Glomerular visceral epithelial cell (primary cell): ENCODE data around the gene CROCC2.

Source experiments
- DNase-seq: peaks from one replicate; pipeline ENCODE4 v3.0.0-alpha.2; 2016; ENCODE audit errors: extremely low spot score

CROCC2 gene

DNA sequence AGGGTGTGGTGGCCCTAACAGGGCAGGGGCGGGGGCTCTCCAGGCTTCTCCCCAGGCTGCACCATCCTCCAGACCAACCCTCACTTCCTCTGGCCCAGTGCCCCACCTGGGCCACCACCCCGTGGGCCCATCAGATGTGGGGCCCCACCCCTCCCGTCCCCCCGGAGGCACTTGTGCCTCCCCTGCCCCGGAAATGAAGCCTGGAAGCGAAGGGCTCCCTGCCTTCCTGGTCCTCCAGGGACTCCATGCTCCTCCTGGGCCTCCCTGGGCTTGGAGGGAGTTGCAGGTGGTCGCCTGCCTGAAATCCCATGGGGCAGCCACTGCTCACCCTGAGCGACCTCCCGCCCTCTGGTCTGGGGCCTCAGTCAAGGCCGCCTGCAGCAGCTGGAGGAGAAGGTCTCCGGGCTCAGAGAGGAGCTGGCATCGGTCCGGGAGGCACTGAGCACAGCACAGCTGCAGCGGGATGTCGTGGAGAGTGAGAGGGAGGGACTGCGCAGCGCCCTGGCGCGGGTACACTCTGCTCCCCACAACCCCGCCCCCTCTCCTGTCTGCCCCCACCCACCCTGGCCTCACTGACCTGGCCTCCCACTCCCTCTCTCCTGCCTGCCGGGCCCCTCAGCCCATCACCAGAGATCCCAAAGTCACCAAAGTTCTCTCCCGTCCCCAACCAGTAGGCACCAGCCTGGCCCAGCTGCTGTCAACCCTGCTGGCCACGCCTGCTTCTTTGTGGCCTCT is 28.0 kb downstream of the CROCC2 start:
- DNase-seq: no peak

DNA sequence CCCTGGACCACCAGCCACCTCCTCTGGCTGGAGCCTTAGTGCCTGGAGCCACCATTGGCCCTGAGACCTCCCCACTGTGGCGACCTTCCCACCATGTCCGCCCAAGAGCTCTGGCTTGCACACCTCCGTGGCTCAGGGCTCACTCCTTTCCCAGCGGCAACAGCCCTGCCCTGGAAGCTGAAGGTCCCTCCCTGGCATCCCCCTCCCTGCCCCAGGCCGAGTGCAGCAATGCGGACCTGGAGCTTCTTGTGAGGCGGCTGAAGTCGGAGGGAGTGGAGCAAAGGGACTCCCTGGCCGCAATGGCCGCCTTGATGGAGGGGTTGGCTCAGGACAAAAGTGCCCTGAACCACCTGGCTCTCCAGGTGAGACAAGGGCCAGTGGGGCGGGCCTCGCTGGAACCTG is 28.6 kb downstream of the CROCC2 start:
- DNase-seq: no peak

DNA sequence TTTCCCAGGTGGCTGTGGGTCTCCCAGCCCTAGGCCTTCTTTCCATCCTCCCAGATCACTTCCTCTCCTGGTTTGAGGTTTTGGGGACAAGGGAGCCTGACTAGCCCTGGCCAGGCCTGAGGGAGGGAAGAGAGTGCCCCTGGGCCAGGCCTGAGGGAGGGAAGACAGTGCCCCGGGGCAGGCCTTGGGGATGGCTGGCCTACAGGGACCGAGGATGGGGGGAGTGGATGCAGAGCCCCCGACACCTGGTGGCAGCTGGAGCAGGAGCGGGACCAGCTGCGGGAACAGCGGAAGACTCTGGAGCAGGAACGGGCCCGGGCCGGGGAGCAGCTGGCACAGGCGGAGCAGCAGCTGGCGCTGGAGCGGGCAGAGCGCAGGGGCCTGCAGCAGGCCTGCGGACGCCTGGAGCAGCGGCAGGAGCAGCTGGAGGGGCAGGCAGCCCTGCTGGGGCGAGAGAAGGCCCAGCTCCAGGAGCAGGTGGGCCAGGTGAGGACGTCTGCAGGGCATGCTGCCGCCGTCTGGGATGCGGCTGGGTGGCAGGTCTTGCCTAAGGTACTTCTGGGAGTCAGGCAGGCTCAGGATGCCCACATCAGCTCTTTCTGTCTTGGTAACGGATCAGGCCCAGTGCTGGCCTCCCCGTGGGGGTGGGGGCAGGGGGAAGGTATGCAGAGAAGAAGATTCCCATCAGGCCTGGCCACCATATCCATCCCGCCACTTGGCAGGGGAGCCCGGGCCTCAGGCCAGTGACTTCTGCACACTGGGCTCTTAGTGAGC is 29.2 kb downstream of the CROCC2 start:
- no peak for DNase-seq

DNA sequence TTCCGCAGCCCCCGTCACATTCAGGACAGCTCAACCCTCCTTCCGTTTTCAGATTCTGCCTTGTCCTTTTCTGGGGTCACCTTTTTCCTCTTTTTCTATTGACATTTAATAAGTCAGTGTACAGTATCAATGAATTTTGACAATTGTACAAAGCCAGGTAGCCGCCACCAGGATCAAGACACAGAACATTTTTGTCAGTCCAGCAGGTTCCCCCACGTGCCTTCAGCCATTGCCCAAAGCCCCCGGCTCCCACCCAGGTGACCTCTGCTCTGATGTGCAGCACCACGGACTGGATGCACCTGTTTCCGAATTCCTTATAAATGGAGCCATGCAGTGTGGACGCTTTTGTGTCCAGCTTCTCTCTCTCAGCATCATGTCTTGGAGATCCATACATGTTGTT is 30.0 kb downstream of the CROCC2 start:
- DNase-seq: no peak

DNA sequence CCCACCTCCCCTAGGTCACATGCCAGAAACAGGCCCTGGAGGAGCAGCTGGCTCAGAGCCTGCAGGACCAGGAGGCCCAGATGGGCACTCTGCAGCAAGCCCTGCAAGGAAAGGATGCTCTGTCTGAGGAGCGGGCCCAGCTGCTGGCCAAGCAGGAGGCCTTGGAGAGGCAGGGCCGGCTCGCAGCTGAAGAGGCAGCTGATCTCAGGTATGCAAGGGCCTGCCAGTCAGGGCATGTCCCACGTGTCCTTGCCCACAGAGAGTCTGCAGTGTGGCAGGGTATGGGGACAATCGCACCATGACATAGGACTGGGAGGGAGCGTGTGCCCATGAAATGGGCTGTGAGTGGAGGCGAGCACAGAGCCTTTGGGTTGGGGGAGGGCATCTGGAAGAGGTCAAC is 39.9 kb downstream of the CROCC2 start:
- DNase-seq: no peak

DNA sequence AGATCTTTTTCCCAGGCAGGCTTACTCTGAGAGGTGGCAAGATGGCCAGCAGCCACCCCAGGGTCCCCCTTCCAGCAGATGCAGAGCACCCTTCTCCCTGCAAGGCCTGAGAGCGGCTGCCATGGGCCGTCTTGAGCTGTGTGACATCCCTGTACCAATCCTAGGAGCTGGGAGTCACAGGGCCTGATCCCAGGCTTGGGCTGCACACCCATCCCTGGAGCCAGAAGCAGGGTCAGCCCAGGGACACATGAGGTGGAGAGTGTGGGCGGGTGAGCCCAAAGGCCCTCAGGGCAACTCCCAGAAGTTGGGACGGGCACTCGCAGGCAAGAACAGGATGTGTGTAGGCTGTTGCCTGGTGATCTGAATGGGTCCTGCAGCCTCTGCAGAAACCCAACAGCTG is 40.5 kb downstream of the CROCC2 start:
- DNase-seq: no peak

DNA sequence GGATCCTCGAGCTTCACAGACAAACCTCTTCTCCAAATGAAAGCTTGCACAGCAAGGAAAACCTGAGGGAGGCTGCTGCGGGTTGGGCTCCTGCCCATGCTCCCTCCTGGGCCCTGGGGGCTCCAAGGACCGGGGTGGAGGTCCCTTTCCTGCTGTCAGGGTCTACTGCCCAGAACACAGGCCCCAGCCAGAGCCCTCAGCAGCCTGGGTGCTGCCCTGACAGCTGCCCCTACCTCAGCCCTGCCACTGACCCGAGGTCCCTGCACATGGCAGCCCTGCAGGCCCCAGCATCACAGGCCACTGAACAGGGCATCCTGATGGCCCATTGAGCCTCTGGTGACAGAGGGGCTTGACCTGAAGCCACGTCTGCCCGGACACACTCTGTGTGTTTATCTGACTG is 41.0 kb downstream of the CROCC2 start:
- no peak for DNase-seq

DNA sequence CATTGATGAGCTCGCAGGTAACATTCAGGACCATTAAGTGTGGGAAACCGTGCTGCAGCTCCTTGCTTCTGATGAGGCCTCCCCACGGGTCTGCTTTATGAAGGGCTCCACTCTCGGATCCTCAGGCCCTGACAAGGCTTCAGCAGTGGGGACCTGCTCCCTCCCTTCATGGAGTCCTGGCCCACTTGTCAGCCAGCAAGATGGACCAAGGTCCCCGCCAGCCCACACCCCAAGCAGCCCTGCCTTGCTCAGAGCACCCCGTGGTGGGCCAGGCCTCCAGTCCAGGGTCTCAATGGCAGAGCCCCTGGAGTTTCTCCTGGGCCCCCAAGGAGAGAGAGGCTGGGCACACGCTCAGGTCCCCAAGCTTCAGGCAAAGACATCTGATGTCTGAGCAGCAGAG is 41.5 kb downstream of the CROCC2 start:
- no peak for DNase-seq

DNA sequence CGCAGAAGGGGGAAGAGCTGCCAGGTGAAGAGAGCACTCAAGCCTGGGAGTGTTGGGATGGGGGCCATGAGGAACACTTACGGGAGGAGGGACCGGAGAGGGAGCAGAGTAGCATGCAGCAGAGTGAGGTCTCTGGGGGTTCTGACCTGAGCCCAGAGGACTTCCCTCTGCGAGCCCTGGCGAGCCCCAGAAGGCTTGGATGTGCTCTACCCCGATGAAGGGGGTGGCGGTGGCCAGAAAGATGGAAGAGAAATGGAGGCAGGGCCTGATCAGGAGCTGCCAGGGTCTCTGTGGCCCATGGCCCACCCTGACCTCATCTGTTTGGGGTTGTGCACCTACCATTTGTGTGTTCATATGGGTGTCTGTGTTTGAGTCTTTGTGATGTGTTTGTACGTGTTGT is 42.0 kb downstream of the CROCC2 start:
- DNase-seq: no peak

DNA sequence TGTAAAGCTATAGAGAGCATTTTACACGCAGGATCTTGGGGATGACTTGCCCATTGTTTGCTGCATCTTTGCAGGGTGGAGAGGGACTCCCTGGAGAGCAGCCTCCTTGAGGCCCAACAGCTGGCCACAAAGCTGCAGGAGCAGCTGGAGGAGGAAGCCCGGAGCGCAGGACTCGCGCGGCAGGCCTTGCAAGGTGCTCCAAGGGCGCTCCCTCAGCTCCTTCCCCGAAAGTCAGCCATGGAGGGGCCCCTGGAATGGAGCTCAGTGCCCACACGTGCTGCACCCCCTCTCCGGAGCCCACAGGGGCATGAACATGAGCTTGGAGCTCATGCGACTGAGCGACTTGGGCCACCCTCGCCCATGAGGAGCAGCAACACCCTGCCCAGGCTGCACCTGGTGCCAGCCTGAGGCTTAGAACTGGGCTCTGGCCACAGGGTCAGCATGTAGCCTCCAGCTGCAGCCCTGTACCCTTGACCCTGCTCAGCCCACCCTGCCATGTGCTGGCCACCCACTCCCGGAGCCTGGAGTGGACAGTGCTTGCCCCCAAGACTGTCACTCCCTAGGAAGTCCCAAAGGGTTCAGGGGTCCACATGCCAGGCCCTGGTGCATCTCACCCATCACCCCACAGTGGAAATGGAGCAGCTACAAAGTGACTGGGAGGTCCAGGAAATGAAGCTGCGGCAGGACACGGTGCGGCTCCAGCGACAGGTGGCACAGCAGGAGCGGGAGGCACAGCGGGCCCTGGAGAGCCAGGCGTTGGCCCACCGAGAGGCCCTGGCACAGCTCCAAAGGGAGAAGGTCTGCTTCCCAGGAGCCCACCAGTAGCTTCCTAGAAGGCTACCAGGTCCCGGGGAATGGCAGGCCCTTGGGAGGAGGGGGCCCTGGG is 43.0 kb downstream of the CROCC2 start:
- DNase-seq: no peak

DNA sequence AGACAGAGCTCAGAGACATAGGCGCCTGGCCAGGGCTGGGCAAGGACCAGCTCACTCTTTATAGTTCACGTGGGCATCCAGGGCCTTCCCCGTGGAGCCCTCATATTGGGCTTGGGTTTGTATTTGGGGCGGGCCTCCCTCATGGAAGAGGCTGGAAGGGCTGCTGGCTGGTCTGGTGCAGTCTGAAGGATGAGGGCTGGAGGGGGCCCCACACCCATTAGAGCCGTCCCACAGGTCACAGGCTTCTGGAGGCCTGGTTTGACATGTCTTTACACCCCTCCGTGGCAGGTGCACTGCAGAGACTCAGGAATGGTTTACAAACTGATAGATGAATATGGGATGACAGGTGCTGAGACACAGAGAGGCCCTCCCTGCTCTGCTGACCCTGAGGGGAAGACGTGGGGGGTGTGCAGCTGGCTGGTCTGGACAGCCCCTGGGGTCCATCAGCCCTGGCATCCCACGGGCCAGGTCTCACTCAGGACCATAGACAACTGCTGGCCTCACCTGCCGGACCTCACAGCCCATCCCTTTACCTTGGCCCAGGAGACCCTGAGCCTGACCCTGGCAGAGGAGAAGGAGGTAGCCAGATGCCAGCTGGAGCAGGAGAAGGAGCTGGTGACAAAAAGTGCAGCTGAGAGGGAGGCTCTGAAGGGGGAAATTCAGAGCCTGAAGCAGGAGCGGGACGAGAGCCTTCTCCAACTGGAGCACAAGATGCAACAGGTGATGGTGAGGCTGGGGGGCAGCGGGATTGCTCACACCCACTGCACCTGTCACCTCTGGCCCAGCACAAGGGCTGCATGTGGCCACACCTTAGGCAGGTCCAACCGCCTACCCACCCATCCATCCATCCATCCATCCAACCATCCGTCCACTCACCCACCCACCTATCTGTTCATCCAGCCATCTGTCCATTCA is 43.9 kb downstream of the CROCC2 start:
- no peak for DNase-seq

DNA sequence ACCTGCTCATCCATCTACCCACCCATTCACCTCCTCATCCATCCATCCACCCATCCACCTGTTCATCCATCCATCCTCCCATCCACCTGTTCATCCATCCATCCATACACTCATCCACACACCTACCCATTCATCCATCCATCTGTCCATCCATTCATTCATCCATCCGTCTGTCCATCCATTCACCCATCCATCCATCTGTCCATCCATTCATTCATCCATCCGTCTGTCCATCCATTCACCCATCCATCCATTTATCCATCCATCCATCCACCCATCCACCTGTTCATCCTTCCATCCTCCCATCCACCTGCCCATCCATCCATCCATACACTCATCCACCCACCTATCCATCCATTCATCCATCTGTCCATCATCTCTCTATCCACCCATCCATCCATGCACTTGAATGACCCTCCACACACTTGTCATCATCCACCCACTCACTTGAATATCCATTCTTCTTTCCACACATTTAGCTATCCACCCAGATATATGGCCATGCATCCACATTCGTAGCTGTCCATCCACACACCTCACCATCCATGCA is 45.0 kb downstream of the CROCC2 start:
- DNase-seq: no peak

DNA sequence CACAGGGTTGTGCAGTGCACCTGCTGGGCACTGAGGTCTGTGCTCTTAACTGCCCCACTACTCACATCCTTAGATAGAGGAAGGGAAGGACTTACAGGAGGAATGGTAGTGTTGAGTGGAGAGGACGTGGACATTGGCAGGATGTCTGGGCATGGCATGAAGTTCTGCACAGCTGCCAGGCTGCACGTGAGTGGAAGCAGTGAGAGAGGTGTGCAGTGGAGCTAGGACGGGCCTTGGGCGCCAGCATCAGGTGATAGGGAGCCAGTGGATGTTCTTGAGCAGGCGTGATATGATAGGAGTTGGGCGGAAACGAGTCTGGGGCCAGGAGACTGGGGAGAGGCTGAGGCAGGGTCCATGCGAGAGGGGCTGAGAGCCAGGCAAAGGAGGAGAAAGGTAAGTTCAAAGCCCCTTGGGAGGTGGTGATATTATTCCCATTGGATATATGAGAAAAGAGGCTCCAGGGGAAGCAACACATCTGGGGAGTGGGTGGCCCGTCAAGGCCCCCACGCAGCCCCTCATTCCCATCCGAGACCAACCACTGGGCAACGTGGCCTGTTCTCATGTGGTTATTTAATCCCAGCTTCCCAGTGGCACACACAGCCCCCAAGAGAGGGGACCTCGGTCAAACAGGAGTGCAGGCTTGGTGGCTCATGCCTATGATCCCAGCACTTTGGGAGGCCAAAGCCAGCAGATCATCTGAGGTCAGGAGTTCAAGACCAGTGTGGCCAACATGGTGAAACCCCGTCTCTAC is 46.5 kb downstream of the CROCC2 start:
- no peak for DNase-seq

DNA sequence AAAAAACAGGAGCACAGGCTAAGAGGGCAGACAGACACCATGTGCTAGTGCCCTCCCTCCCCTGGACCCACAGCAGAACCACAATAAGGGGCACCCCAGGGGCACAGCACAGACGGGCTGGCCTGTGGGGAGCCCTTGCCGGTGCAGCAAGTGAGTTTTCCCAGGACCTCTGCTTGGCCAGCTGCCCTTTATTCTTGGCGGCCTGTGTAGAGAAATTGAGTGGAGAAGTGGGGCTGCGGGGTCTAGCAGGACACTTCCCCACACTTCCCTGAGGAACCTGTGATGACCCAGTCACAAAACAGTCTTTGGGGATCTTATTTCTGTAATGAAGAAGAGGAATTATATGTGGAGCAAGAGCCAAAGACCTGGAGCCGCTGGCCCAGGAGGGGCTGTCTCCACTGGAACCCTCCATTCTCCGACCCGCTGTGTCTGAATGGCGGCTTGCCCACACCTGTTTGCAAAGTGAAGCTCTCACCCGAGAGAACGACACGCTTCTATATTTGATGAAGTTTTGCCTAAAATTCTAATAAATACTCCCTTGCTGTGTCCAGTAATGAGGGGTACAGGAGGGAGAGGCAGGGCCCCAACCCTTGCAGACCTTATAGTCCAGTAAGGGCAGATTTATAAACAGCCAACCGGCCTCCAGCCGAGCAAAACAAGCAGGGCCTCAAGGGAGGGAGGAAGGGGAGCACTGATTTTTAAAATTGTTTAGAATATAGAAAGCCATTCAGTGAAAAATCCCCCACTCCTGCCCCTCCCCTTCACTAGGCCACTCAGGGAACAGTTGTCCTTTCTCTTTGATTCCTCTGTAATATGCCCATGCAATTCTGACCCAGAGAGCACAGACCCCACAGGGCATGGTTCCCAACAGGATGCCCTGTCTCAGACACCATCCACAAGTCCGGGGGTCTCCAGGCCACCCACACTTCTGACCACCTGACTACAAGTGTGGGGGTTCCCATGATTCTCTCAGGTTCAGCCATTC is 47.6 kb downstream of the CROCC2 start:
- no peak for DNase-seq

DNA sequence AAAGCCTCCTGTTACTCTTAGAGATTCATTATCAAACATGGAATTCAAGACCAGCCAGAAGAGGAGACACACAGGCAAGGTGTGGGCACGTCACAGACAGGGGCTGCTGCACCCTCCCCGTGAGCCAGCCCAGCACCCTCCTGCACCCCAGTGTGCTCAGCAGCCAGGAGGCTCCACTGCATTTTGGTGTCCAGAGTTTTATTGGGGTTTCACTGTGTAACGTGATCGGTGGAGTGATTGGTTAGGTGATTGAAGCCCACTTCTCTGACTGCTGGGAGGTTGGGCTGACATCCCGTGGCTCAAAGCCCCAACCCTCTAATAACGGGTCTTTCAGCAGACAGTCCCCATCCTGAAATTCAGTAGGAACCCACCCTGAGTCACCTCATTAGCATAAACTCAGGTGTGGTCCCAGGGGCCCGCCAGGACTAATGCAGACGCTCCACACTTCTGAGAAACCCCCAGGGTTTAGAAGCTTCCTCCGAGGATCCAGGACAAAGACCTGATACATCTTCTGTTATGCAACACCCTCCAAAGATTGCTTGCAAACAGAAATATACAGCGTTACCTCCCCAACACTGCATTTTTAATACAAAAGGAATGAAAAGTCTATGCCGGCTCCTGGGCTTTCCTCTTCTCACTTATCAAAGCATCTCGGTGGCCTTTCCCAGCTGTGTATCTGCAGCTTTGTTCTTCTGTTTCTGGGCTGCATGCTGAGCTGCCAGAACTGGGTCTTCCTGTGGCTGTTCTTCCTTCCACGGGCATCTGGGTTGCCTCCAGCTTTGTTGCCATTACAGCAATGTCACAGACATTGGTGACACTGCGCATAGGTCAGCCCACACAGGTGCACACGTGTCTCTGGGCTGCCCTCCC is 48.5 kb downstream of the CROCC2 start:
- no peak for DNase-seq

DNA sequence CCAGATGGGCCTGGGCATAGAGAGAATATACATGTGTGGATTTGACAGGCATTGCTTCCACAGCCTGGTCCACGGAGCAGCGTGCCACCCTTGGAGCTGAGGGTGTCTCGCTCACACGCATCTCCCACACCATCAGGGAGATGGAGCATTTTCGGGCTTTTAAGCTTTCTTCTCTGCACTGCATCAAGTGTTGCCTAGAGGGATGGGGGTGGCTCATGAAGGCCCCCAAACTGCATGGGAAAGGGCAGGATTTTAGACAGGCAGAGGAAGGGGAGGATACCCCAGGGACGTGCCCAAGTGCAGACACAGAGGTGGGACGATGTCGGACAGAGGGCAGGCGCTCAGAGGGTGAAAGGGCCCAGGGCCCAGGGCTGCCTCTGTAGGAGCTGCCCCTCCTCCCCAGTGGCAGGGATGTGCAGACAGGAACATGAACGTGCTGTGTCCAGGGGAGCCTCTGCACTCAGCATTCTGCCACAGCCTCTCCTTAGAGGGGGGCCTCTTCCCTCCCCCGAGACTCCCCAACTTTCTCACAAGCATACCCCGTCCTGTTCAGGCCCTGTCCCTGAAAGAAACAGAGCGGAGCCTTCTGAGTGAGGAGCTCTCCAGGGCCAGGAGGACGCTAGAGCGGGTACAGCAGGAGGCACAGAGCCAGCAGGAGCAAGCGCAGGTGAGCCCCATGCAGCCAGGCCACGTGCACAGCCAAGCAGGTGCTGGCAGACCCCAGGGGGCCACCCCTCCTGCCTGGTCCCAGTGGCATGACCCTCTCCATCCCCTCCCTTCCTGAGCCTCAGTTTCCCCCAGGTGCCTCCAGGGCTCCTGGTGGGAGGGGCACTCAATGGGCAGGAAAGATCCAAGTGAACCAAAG is 49.4 kb downstream of the CROCC2 start:
- DNase-seq: no peak
